ENCODE results near the gene SIRT6. TPM values are rescaled to one million over a fixed set of nuclear protein-coding genes. Genes with fewer than 3 reads are reported as not detected.
"Not testable (repeated sequence)": the region's sequence is repeated elsewhere in the genome, so short reads cannot be mapped to it uniquely, and the experiment has no call there.

The SIRT6 gene
- total and polyA plus RNA-seq, 2 donors = 10.7 to 30.0 TPM

DNA sequence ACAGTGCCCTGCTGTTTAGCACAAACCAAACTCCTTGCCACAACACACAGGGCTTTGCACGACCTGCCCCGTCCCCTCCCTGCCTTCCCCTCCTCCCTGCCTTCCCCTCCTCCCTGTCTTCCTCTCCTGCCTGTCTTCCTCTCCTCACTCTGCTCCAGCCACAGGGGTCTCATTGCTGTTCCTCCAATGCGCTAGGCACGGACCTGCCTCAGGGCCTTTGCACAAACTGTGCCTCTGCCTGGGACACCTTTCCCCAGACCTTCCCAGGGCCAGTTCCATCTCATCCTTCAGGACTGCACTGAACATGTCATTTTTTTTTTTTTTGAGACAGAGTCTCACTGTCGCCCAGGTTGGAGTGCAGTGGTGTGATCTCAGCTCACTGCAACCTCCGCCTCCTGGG is 30.7 kb downstream of the SIRT6 start:
- DNase-seq (ENCODE audit: low read depth in 6 of 9, low spot score in 9 of 9) = no peak
- Histone ChIP-seq H3K27me3 (ENCODE audit: control insufficient read depth in 2 of 2, insufficient read depth in 1 of 2, low read length in 1 of 2) (peaks cover 0 to 9% of the 10 kb centered on the region in 2 donors), H3K4me3 (ENCODE audit: low read length in 2 of 2) (no peak overlapping the region), H3K36me3 (ENCODE audit: control insufficient read depth in 2 of 2, insufficient read depth in 2 of 2, low read length in 1 of 2) (no peaks in the 10 kb centered on the region), H3K27ac (ENCODE audit: low read depth in 1 of 2, low read length in 1 of 2) (no peak overlapping the region), H3K4me1 (ENCODE audit: control insufficient read depth in 2 of 2, insufficient read depth in 2 of 2, low read length in 2 of 2) (peaks cover 9 to 10% of the 10 kb centered on the region in 2 donors), H3K9me3 (ENCODE audit: control insufficient read depth in 2 of 2, insufficient read depth in 1 of 2, low read length in 1 of 2) (no peaks in the 10 kb centered on the region)
- WGBS = 65% methylated on average over 6 of the region's 6 CpGs

DNA sequence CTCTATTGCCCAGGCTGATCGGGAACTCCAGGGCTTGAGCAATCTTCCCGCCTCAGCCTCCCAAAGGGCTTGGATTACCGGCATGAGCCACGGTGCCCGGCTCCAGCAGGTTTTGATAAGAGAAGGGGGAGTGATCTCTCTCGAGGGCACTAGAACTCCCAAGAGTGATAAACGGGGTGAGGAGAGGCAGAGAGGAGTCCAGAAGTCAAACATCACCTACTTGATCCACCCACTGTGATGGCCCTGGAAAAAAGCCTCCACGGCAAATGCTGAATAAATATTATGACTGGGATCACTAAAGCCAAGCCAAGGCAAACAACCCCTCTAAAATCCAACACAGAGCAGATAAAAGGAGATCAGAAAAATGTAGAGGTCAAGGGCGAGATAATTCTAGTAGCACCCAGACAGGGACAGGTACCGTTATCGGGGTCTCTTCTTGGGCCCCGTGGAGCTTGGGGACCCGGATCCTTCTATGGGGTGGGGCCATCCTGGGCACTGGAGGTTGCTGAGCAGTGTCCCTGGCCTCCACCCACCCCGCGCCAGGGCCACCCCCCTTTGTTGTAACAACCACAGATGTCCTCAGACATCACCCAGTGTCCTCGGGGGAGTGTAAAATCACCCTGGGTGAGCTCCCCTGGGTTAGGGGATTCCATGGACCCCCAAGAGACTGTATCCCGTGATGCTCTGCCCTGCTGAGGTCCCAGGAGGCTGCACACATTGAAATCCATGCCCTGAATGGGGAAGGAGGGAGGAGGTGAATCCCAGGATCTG is 32.7 kb downstream of the SIRT6 start:
- no peak overlapping the region for H3K4me3 ChIP-seq (ENCODE audit: low read length in 2 of 2)
- no peaks in the 10 kb centered on the region for H3K9me3 ChIP-seq (ENCODE audit: control insufficient read depth in 2 of 2, insufficient read depth in 1 of 2, low read length in 1 of 2)
- no peak for DNase-seq (ENCODE audit: low read depth in 6 of 9, low spot score in 9 of 9)
- no peaks in the 10 kb centered on the region for H3K36me3 ChIP-seq (ENCODE audit: control insufficient read depth in 2 of 2, insufficient read depth in 2 of 2, low read length in 1 of 2)
- H3K4me1 ChIP-seq (ENCODE audit: control insufficient read depth in 2 of 2, insufficient read depth in 2 of 2, low read length in 2 of 2) = peaks cover 9 to 10% of the 10 kb centered on the region in 2 donors
- no peak overlapping the region for H3K27ac ChIP-seq (ENCODE audit: low read depth in 1 of 2, low read length in 1 of 2)
- peaks cover 0 to 20% of the 10 kb centered on the region in 2 donors for H3K27me3 ChIP-seq (ENCODE audit: control insufficient read depth in 2 of 2, insufficient read depth in 1 of 2, low read length in 1 of 2)
- whole genome bisulfite sequencing = 81% methylated on average over 17 of the region's 17 CpGs

DNA sequence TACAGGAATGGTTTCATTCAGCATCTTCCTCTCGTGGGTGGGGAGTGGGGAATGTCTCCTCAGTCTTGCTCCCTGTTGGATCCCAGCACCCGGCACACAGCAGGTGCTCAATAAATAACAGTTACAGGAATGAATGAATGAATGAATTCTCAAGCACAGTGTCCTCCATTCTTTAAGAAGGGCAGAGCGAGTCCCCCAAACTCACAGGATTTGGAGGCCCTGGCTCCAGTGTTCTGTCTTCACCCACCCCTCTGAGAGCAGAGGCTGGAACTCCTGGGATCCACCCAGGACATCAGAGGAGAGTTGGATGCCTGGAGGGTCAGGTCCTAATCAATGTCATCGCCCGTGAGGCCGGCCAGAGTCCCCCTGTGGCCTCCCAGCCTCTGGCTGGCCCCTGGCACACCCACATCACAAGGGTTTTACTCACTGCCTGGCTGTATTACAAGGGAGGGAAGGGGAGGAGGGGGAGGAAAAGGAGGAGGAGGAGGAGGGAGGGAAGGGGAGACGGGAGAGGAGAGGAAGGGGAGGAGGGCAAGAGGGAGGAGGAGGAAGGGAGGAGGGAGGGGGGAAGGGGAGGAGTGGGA is 37.6 kb downstream of the SIRT6 start:
- WGBS = 50% methylated on average over 7 of the region's 7 CpGs
- H3K27ac ChIP-seq (ENCODE audit: low read depth in 1 of 2, low read length in 1 of 2) = no peak overlapping the region
- peaks cover 0 to 4% of the 10 kb centered on the region in 2 donors for H3K4me1 ChIP-seq (ENCODE audit: control insufficient read depth in 2 of 2, insufficient read depth in 2 of 2, low read length in 2 of 2)
- no peak overlapping the region for H3K4me3 ChIP-seq (ENCODE audit: low read length in 2 of 2)
- H3K36me3 ChIP-seq (ENCODE audit: control insufficient read depth in 2 of 2, insufficient read depth in 2 of 2, low read length in 1 of 2) = no peaks in the 10 kb centered on the region
- H3K27me3 ChIP-seq (ENCODE audit: control insufficient read depth in 2 of 2, insufficient read depth in 1 of 2, low read length in 1 of 2) = peaks cover 0 to 35% of the 10 kb centered on the region in 2 donors
- no peak for DNase-seq (ENCODE audit: low read depth in 6 of 9, low spot score in 9 of 9)
- H3K9me3 ChIP-seq (ENCODE audit: control insufficient read depth in 2 of 2, insufficient read depth in 1 of 2, low read length in 1 of 2) = no peaks in the 10 kb centered on the region

DNA sequence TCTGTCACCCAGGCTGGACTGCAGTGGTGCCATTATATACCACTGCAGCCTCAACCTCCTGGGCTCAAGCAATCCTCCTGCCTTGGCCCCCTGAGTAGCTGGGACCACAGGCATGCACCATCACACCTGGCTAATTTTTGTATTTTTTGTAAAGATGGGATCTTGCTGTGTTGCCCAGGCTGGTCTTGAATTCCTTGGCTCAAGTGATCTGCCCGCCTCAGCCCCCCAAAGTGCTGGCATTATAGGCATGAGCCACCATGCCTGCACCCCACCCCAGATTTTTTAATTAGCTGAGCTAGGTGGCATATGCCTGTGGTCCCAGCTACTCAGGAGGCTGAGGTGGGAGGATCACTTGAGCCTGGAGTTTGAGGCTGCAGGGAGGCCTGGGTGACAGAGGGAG is 39.4 kb downstream of the SIRT6 start:
- not testable (repeated sequence) for H3K4me3 ChIP-seq (ENCODE audit: low read length in 2 of 2)
- 98% methylated on average over 1 of the region's 1 CpG for WGBS

DNA sequence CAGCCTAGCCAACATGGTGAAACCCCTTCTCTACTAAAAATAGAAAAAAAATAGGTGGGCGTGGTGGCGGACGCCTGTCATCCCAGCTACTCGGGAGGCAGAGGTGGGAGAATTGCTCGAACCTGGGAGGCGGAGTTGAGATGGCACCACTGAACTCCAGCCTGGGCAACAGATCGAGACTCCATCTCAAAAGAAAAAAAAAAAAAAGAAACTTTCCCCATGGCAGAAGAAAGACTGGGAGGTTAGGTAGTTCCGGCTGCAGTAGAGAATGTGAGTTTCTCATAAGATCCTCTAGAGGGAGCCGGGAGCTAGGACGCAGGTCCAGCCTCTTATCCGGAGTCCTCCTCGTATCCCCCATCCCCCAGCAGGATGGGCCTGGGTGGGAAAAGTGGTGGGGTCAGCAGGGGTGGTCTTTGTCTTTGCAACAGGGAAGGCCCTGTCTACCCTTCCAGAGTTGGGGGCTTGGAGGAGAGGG is 42.1 kb downstream of the SIRT6 start:
- peaks cover 0 to 4% of the 10 kb centered on the region in 2 donors for H3K4me1 ChIP-seq (ENCODE audit: control insufficient read depth in 2 of 2, insufficient read depth in 2 of 2, low read length in 2 of 2)
- no peak overlapping the region for H3K27ac ChIP-seq (ENCODE audit: low read depth in 1 of 2, low read length in 1 of 2)
- WGBS = 31% methylated on average over 12 of the region's 12 CpGs
- no peaks in the 10 kb centered on the region for H3K36me3 ChIP-seq (ENCODE audit: control insufficient read depth in 2 of 2, insufficient read depth in 2 of 2, low read length in 1 of 2)
- H3K27me3 ChIP-seq (ENCODE audit: control insufficient read depth in 2 of 2, insufficient read depth in 1 of 2, low read length in 1 of 2) = peaks cover 0 to 21% of the 10 kb centered on the region in 2 donors
- peak in 4 of 9 donors; percentile 28 to 60 (median 41) for DNase-seq (ENCODE audit: low read depth in 6 of 9, low spot score in 9 of 9)
- no peaks in the 10 kb centered on the region for H3K9me3 ChIP-seq (ENCODE audit: control insufficient read depth in 2 of 2, insufficient read depth in 1 of 2, low read length in 1 of 2)
- H3K4me3 ChIP-seq (ENCODE audit: low read length in 2 of 2) = no peak overlapping the region

More for the DNA sequence above, 39.4 kb downstream of the SIRT6 start:
- not testable (repeated sequence) for H3K4me1 ChIP-seq (ENCODE audit: control insufficient read depth in 2 of 2, insufficient read depth in 2 of 2, low read length in 2 of 2); DNase-seq (ENCODE audit: low read depth in 6 of 9, low spot score in 9 of 9); H3K9me3 ChIP-seq (ENCODE audit: control insufficient read depth in 2 of 2, insufficient read depth in 1 of 2, low read length in 1 of 2); H3K36me3 ChIP-seq (ENCODE audit: control insufficient read depth in 2 of 2, insufficient read depth in 2 of 2, low read length in 1 of 2); H3K27ac ChIP-seq (ENCODE audit: low read depth in 1 of 2, low read length in 1 of 2)
- H3K27me3 ChIP-seq (ENCODE audit: control insufficient read depth in 2 of 2, insufficient read depth in 1 of 2, low read length in 1 of 2) = peaks cover 0 to 35% of the 10 kb centered on the region in 2 donors

DNA sequence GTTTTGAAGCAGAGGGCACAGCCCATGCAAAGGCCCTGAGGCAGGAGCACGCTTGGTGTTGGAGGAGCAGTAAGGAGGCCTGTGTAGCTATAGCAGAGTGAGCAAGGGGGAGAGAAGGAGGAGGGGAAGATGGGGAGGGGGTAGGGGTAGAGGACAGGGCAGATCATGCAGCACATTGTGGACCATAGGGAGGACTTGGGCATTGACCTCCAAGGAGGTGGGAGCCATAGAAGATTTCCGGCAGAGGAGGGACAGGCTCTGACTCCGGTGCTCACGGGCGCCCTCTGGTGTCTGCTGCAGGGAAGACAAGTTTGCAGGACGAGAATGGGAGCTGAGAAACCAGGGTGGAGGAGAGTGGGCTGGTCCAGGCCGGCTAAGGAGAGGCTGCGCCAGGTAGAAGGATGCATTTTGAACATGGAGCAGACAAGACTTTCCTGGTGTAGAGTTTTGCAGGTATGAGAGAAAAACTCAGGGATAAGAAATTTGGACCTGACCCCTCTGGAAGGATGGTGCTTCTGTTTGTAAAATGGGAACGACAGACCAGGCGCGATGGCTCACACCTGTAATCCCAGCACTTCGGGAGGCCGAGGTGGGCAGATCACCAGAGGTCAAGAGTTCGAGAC is 42.6 kb downstream of the SIRT6 start:
- H3K36me3 ChIP-seq (ENCODE audit: control insufficient read depth in 2 of 2, insufficient read depth in 2 of 2, low read length in 1 of 2) = no peaks in the 10 kb centered on the region
- no peak overlapping the region for H3K27ac ChIP-seq (ENCODE audit: low read depth in 1 of 2, low read length in 1 of 2)
- DNase-seq (ENCODE audit: low read depth in 6 of 9, low spot score in 9 of 9) = peak in 8 of 9 donors; percentile 41 to 89 (median 74)
- peaks cover 0 to 19% of the 10 kb centered on the region in 2 donors for H3K27me3 ChIP-seq (ENCODE audit: control insufficient read depth in 2 of 2, insufficient read depth in 1 of 2, low read length in 1 of 2)
- WGBS = 35% methylated on average over 14 of the region's 14 CpGs
- H3K4me3 ChIP-seq (ENCODE audit: low read length in 2 of 2) = no peak overlapping the region
- no peaks in the 10 kb centered on the region for H3K9me3 ChIP-seq (ENCODE audit: control insufficient read depth in 2 of 2, insufficient read depth in 1 of 2, low read length in 1 of 2)
- H3K4me1 ChIP-seq (ENCODE audit: control insufficient read depth in 2 of 2, insufficient read depth in 2 of 2, low read length in 2 of 2) = peaks cover 0 to 4% of the 10 kb centered on the region in 2 donors

DNA sequence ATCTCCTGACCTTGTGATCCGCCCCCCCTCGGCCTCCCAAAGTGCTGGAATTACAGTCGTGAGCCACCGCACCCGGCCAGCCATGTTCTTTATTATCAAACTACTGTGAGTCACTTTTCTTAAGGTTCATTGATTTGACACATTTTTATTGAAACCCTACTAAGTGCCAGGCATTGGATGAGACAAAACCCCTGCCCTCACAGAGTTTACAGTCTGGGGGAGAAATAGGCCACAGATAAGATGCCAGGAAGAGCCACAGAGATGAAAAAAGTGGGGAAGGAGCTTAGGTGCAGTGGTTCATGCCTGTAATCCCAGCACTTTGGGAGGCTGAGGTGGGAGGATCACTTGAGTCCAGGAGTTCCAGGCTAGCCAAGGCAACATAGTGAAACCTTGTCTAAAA is 43.9 kb downstream of the SIRT6 start:
- Histone ChIP-seq H3K27me3 (ENCODE audit: control insufficient read depth in 2 of 2, insufficient read depth in 1 of 2, low read length in 1 of 2) (peaks cover 0 to 11% of the 10 kb centered on the region in 2 donors), H3K4me3 (ENCODE audit: low read length in 2 of 2) (no peak overlapping the region), H3K9me3 (ENCODE audit: control insufficient read depth in 2 of 2, insufficient read depth in 1 of 2, low read length in 1 of 2) (no peaks in the 10 kb centered on the region), H3K36me3 (ENCODE audit: control insufficient read depth in 2 of 2, insufficient read depth in 2 of 2, low read length in 1 of 2) (no peaks in the 10 kb centered on the region), H3K27ac (ENCODE audit: low read depth in 1 of 2, low read length in 1 of 2) (no peak overlapping the region), H3K4me1 (ENCODE audit: control insufficient read depth in 2 of 2, insufficient read depth in 2 of 2, low read length in 2 of 2) (peaks cover 0 to 4% of the 10 kb centered on the region in 2 donors)
- no peak for DNase-seq (ENCODE audit: low read depth in 6 of 9, low spot score in 9 of 9)
- 96% methylated on average over 5 of the region's 5 CpGs for WGBS

DNA sequence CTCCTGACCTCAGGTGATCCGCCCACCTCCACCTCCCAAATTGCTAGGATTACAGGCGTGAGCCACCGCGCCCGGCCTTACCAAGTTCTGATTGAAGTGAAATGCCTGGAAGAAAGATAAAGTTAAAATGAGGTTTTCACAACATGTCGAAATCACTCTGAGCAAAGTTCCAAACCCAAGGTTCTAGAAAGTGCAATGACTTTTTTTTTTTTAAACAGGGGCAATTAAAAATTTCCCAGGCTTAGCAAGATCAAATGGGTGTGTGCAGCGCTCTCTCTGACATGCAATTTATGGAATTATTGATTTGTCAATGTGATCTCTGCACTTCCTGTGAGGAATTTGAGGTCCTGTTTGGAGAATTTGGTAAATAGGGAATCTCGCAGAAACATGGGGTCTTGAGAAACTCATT is 45.7 kb downstream of the SIRT6 start:
- Histone ChIP-seq H3K36me3 (ENCODE audit: control insufficient read depth in 2 of 2, insufficient read depth in 2 of 2, low read length in 1 of 2) (no peaks in the 10 kb centered on the region), H3K9me3 (ENCODE audit: control insufficient read depth in 2 of 2, insufficient read depth in 1 of 2, low read length in 1 of 2) (no peaks in the 10 kb centered on the region), H3K4me1 (ENCODE audit: control insufficient read depth in 2 of 2, insufficient read depth in 2 of 2, low read length in 2 of 2) (peaks cover 0 to 4% of the 10 kb centered on the region in 2 donors), H3K27me3 (ENCODE audit: control insufficient read depth in 2 of 2, insufficient read depth in 1 of 2, low read length in 1 of 2) (peaks cover 0 to 2% of the 10 kb centered on the region in 2 donors), H3K4me3 (ENCODE audit: low read length in 2 of 2) (no peak overlapping the region), H3K27ac (ENCODE audit: low read depth in 1 of 2, low read length in 1 of 2) (no peak overlapping the region)
- 96% methylated on average over 8 of the region's 8 CpGs for WGBS
- no peak for DNase-seq (ENCODE audit: low read depth in 6 of 9, low spot score in 9 of 9)

DNA sequence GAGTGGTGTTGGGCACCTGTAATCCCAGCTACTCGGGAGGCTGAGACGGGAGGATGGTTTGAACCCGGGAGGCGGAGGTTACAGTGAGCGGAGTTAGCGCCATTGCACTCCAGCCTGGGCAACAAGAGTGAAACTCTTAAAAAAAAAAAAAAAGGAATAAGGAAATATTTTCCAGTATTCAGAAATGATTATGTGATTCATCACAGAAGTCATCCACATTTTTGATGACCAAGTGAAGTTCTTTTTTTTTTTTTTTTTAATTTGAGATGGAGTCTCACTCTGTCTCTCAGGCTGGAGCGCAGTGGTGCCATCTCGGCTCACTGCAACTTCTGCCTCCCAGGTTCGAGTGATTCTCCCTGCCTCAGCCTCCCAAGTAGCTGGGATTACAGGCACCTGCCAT is 47.0 kb downstream of the SIRT6 start:
- not testable (repeated sequence) for H3K27ac ChIP-seq (ENCODE audit: low read depth in 1 of 2, low read length in 1 of 2); H3K36me3 ChIP-seq (ENCODE audit: control insufficient read depth in 2 of 2, insufficient read depth in 2 of 2, low read length in 1 of 2); H3K9me3 ChIP-seq (ENCODE audit: control insufficient read depth in 2 of 2, insufficient read depth in 1 of 2, low read length in 1 of 2); H3K4me3 ChIP-seq (ENCODE audit: low read length in 2 of 2); H3K27me3 ChIP-seq (ENCODE audit: control insufficient read depth in 2 of 2, insufficient read depth in 1 of 2, low read length in 1 of 2); DNase-seq (ENCODE audit: low read depth in 6 of 9, low spot score in 9 of 9); H3K4me1 ChIP-seq (ENCODE audit: control insufficient read depth in 2 of 2, insufficient read depth in 2 of 2, low read length in 2 of 2)
- 95% methylated on average over 9 of the region's 9 CpGs for WGBS

Measured in thymus (tissue), 11 donors.